Cardiac fibroblast (primary cell): Measurements from ENCODE around the gene SMOC2.

ENCODE experiments used
- DNase-seq, 2 donors: peaks; one replicate each; pipeline versions ENCODE4 v3.0.0 to v3.0.0-alpha.2; 2010; ENCODE audit warnings: low read depth in 2 of 2
- H3K4me3 ChIP-seq, 2 donors: replicated peaks in 1 of 2; 1 replicate in 1 of 2; 2 replicates in 1 of 2; pipeline ENCODE4 v1.5.1; 2011; ENCODE audit warnings: low read depth in 2 of 2, low read length in 2 of 2, mild to moderate bottlenecking in 2 of 2, moderate library complexity in 1 of 2
- TF ChIP-seq, protein P1 (sequence below): IDR thresholded peaks from one replicate; pipeline ENCODE4 v1.5.1; 2011; ENCODE audit warnings: low read depth, mild to moderate bottlenecking, low read length, inconsistent platforms

SMOC2 gene

DNA sequence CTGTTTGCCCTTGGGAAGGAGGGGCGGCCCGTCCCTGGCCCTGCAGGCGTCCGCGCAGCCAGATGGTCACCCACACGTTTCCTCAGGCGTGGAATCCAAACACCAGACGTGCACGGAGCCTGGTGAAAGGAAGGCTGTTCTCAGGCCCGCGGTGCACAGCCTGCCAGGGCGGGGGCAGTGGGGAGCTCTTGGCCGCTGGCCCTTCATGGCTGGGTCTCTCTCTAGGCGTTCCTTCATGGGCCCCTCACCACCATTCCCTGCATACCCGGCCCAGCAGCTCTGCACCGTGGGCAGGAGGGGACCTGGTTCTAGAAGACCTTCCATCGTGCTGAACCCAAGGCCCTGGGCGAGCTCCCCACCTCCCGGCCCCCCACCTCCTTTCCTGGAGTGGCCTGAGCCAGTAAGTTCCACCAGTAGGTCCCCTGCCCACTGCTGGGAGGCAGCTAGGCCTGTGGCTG is 30.4 kb upstream of the SMOC2 start:
- DNase-seq: no peak
- TF ChIP-seq, protein P1, sequence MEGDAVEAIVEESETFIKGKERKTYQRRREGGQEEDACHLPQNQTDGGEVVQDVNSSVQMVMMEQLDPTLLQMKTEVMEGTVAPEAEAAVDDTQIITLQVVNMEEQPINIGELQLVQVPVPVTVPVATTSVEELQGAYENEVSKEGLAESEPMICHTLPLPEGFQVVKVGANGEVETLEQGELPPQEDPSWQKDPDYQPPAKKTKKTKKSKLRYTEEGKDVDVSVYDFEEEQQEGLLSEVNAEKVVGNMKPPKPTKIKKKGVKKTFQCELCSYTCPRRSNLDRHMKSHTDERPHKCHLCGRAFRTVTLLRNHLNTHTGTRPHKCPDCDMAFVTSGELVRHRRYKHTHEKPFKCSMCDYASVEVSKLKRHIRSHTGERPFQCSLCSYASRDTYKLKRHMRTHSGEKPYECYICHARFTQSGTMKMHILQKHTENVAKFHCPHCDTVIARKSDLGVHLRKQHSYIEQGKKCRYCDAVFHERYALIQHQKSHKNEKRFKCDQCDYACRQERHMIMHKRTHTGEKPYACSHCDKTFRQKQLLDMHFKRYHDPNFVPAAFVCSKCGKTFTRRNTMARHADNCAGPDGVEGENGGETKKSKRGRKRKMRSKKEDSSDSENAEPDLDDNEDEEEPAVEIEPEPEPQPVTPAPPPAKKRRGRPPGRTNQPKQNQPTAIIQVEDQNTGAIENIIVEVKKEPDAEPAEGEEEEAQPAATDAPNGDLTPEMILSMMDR: no peak
- H3K4me3 ChIP-seq: no peak overlapping the region

DNA sequence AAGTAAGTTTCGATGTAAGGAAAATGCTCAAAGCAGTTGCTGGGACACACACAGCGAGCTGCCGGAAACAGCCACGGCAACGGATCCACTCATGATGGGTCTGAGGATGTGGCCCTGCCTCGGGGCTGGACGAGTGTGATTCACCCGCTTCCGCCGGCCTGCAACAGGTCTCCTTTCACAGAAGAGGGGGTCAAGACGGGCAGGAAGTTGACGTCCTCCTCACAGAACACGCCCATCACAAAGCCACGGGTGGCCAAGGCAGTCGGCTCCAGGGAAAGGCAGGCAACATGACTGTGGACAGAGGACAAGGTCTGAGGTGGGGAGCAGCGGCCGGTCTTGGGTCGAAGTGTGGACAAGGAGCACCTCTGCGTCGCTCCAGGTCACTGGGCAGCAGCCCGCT is 29.9 kb upstream of the SMOC2 start:
- TF ChIP-seq, protein P1: no peak
- no peak overlapping the region for H3K4me3 ChIP-seq
- DNase-seq: no peak

DNA sequence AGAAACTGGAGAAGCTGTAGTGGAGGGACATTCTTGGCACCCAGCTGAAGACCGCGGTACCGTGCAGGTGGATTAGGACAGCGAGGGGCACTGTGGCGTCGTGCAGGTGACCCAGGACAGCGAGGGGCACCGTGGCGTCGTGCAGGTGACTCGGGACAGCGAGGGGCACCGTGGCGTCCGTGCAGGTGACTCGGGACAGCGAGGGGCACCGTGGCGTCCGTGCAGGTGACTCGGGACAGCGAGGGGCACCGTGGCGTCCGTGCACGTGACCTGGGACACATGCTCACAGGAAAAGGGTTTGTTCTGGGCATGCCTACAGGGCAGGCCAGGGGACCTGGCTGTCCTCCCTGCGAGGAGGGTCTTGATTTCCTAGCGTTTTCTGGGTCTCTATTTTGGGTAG is 29.2 kb upstream of the SMOC2 start:
- TF ChIP-seq, protein P1: no peak
- DNase-seq: no peak
- no peak overlapping the region for H3K4me3 ChIP-seq

DNA sequence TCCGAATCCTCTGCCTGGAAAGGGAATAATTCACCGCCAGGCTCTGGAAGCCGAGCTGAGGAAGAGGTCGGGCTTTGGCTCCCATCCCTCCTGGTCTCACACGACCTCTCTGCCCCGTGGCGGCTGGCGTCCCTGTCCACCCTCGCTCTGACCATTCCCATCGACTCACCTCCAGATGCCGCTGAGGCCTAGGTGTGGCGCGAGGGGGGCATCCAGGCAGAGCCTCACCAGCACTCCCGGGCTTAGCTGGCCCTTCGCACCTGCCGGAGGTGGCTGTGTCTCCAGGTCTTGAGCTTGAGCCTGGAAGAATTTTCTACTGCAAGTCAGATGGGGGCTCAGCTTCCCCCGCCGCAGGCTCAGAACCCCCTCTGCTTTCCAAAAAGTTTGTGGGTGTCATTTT is 28.5 kb upstream of the SMOC2 start:
- no peak overlapping the region for H3K4me3 ChIP-seq
- TF ChIP-seq, protein P1: no peak

DNA sequence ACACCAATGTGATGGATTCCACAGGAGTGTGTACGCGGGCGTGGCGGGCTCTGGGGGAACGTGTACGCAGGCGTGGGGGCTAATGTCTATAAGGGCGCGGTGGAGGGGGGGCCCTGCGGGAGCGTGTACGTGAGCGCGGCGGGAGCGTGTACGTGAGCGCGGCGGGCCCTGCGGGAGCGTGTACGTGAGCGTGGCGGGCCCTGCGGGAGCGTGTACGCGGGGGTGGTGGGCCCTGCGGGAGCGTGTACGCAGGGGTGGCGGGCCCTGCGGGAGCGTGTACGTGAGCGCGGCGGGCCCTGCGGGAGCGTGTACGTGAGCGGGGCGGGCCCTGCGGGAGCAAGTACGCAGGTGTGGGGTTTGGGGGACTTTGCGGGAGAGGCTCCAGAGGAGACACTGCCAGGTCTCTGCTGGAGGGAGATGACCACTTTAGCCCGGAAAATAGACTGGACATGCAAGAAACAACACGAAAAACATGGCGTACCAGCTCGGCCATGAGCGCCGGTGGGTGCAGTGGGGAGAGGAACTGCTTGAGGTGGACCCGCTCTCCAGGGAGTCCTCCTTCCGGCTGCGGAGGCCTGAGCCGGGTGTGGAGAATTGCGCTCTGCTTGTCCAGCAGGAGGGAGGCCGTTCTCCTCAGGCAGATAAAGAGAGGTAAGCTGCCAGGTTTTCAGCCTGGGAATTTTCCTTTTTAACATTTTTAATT is 27.8 kb upstream of the SMOC2 start:
- H3K4me3 ChIP-seq: no peak overlapping the region
- TF ChIP-seq, protein P1: no peak
- no peak for DNase-seq

More for the DNA sequence above, 28.5 kb upstream of the SMOC2 start:
- no peak for DNase-seq

DNA sequence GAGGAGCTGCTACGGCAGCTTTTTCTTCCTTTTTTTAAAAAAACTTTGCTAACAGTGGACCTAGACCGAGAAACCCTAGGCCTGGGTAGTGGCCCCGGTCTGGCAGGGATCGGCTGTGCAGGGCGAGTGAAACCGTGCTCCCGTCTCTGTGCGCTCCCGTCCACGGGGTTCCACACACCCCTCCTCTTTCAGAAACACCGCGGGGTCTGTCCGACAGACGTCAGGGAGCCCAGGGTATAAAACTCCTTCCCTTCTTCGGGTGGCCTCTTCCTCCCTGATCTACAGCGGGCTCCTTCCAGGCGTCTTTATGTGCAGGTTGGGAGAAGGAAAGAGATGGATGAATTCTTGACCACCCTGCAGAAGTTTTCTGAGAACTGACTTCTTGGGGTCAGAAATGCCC is 27.1 kb upstream of the SMOC2 start:
- DNase-seq: no peak
- TF ChIP-seq, protein P1: no peak
- H3K4me3 ChIP-seq: no peak overlapping the region
